ENCODE data around the gene CADM3.

Gene CADM3

GRCh38 chr1:159206110-159206509 is 34.7 kb downstream of the CADM3 start:
- Histone ChIP-seq H3F3A (ENCODE audit: control insufficient read depth, insufficient read depth) (no peaks in the 10 kb centered on the region), H3K4me2 (ENCODE audit: low read length) (no peak overlapping the region), H3K79me2 (ENCODE audit: control insufficient read depth, low read length) (no peaks in the 10 kb centered on the region), H3K4me1 (ENCODE audit: control insufficient read depth, low read length) (no peaks in the 10 kb centered on the region), H3K4me3 (ENCODE audit: low read length) (no peak overlapping the region), H3K27ac (ENCODE audit: low read depth, low read length) (no peak overlapping the region), H3K36me3 (ENCODE audit: control insufficient read depth, low read length) (no peaks in the 10 kb centered on the region), H3K9me3 (ENCODE audit: control insufficient read depth, insufficient read depth, low read length) (no peaks in the 10 kb centered on the region), H3K9me2 (replicated peaks; ENCODE audit: control insufficient read depth, low read length) (no peaks in the 10 kb centered on the region), H4K20me1 (ENCODE audit: control insufficient read depth, insufficient read depth, low read depth, low read length) (no peaks in the 10 kb centered on the region), H3K27me3 (ENCODE audit: control insufficient read depth, low read length) (peaks cover 7% of the 10 kb centered on the region; the same call in 1 of the 2 replicates)
- TF ChIP-seq CTCF (IDR thresholded peaks at IDR 0.05; ENCODE audit: low read depth, low read length, poor library complexity, severe bottlenecking) (no peak), EZH2phosphoT487 (IDR thresholded peaks at IDR 0.05; ENCODE audit: borderline replicate concordance, low read length) (no peak)

- Histone ChIP-seq H3K27me3 (ENCODE audit: control insufficient read depth, low read length) (peaks cover 7% of the 10 kb centered on the region; the same call in 1 of the 2 replicates), H3K4me2 (ENCODE audit: low read length) (no peak overlapping the region), H3K79me2 (ENCODE audit: control insufficient read depth, low read length) (no peaks in the 10 kb centered on the region), H3K36me3 (ENCODE audit: control insufficient read depth, low read length) (no peaks in the 10 kb centered on the region), H3K9me3 (ENCODE audit: control insufficient read depth, insufficient read depth, low read length) (no peaks in the 10 kb centered on the region), H3K4me3 (ENCODE audit: low read length) (no peak overlapping the region), H3F3A (ENCODE audit: control insufficient read depth, insufficient read depth) (no peaks in the 10 kb centered on the region), H3K27ac (ENCODE audit: low read depth, low read length) (no peak overlapping the region), H3K4me1 (ENCODE audit: control insufficient read depth, low read length) (no peaks in the 10 kb centered on the region), H4K20me1 (ENCODE audit: control insufficient read depth, insufficient read depth, low read depth, low read length) (no peaks in the 10 kb centered on the region), H3K9me2 (replicated peaks; ENCODE audit: control insufficient read depth, low read length) (no peaks in the 10 kb centered on the region)
- no peak for TF ChIP-seq CTCF (IDR thresholded peaks at IDR 0.05; ENCODE audit: low read depth, low read length, poor library complexity, severe bottlenecking)
- TF ChIP-seq EZH2phosphoT487 (IDR thresholded peaks at IDR 0.05; ENCODE audit: borderline replicate concordance, low read length), result no peak
Observed at GRCh38 chr1:159207080-159207479, 35.7 kb downstream of the CADM3 start.

GRCh38 chr1:159207774-159208173 is 36.4 kb downstream of the CADM3 start:
- Histone ChIP-seq H3K36me3 (ENCODE audit: control insufficient read depth, low read length) (no peaks in the 10 kb centered on the region), H3K27me3 (ENCODE audit: control insufficient read depth, low read length) (peaks cover 7% of the 10 kb centered on the region; the same call in 1 of the 2 replicates), H3K79me2 (ENCODE audit: control insufficient read depth, low read length) (no peaks in the 10 kb centered on the region), H3F3A (ENCODE audit: control insufficient read depth, insufficient read depth) (no peaks in the 10 kb centered on the region), H3K4me1 (ENCODE audit: control insufficient read depth, low read length) (no peaks in the 10 kb centered on the region), H3K9me3 (ENCODE audit: control insufficient read depth, insufficient read depth, low read length) (no peaks in the 10 kb centered on the region), H3K4me2 (ENCODE audit: low read length) (no peak overlapping the region), H3K4me3 (ENCODE audit: low read length) (no peak overlapping the region), H4K20me1 (ENCODE audit: control insufficient read depth, insufficient read depth, low read depth, low read length) (no peaks in the 10 kb centered on the region), H3K9me2 (replicated peaks; ENCODE audit: control insufficient read depth, low read length) (no peaks in the 10 kb centered on the region), H3K27ac (ENCODE audit: low read depth, low read length) (no peak overlapping the region)
- TF ChIP-seq CTCF (IDR thresholded peaks at IDR 0.05; ENCODE audit: low read depth, low read length, poor library complexity, severe bottlenecking) (no peak), EZH2phosphoT487 (IDR thresholded peaks at IDR 0.05; ENCODE audit: borderline replicate concordance, low read length) (no peak)

Data from DOHH2 (cell line).